ENCODE results near the gene VIPAS39. TPM values are rescaled to one million over a fixed set of nuclear protein-coding genes. Genes with fewer than 3 reads are reported as not detected.

The VIPAS39 gene
- total RNA-seq, 1 donor from 2014 or later = 18.7 TPM

GRCh38 chr14:77459072-77459723, 1.8 kb upstream of the VIPAS39 start:
- Mint-ChIP-seq H3K9me3 (no peaks in the 10 kb centered on the region), H3K27me3 (ENCODE audit: insufficient read depth) (no peaks in the 10 kb centered on the region), H3K4me3 (peak overlapping the region; percentile 100), H3K4me1 (ENCODE audit: low read depth) (peaks cover 29% of the 10 kb centered on the region), H3K36me3 (ENCODE audit: low read depth) (peaks cover 42% of the 10 kb centered on the region), H3K27ac (peak overlapping the region; percentile 83)
- DNase-seq (ENCODE audit: low spot score) = peak; percentile 51
- intact Hi-C loops (cut with micrococcal nuclease) = loop anchor here (1.0 to 10.0 kb wide), 4 partner anchors 40 to 497 kb away; partner anchors contain the start of gene ISM2

- no peaks in the 10 kb centered on the region for H3K27me3 Mint-ChIP-seq (ENCODE audit: insufficient read depth)
- H3K36me3 Mint-ChIP-seq (ENCODE audit: low read depth) = peaks cover 38% of the 10 kb centered on the region
- intact Hi-C loops (cut with micrococcal nuclease) = loop anchor here (2.0 to 10.0 kb wide), 3 partner anchors 40 to 496 kb away; partner anchors contain the start of gene ISM2
These were observed 999 bp upstream of the VIPAS39 start for GRCh38 chr14:77458249-77458950.

GRCh38 chr14:77457115-77457521, 283 bp downstream of the VIPAS39 start:
- no peak for DNase-seq (ENCODE audit: low spot score)
- Mint-ChIP-seq H3K36me3 (ENCODE audit: low read depth) (peaks cover 31% of the 10 kb centered on the region), H3K4me3 (peak overlapping the region; percentile 100), H3K27me3 (ENCODE audit: insufficient read depth) (no peaks in the 10 kb centered on the region), H3K4me1 (ENCODE audit: low read depth) (peaks cover 29% of the 10 kb centered on the region), H3K27ac (peak overlapping the region; percentile 100), H3K9me3 (no peaks in the 10 kb centered on the region)
- intact Hi-C loops (cut with micrococcal nuclease) = loop anchor here (1.0 to 10.0 kb wide), 12 partner anchors 80 to 1304 kb away; partner anchors contain the start of genes ADCK1, ALKBH1, CIPC and GSTZ1

More at GRCh38 chr14:77458249-77458950, 999 bp upstream of the VIPAS39 start:
- Mint-ChIP-seq H3K27ac (peak overlapping the region; percentile 100), H3K9me3 (no peaks in the 10 kb centered on the region), H3K4me3 (peak overlapping the region; percentile 100), H3K4me1 (ENCODE audit: low read depth) (peaks cover 29% of the 10 kb centered on the region)
- DNase-seq (ENCODE audit: low spot score) = peak; percentile 32

- H3K4me3 Mint-ChIP-seq = peak overlapping the region; percentile 100
- no peaks in the 10 kb centered on the region for H3K9me3 Mint-ChIP-seq
- peaks cover 26% of the 10 kb centered on the region for H3K36me3 Mint-ChIP-seq (ENCODE audit: low read depth)
- no peak for DNase-seq (ENCODE audit: low spot score)
- H3K27ac Mint-ChIP-seq = no peak overlapping the region
- H3K27me3 Mint-ChIP-seq (ENCODE audit: insufficient read depth) = no peaks in the 10 kb centered on the region
- intact Hi-C loops (cut with micrococcal nuclease) = loop anchor here (2.0 to 10.0 kb wide), 4 partner anchors 421 to 1303 kb away; no protein-coding TSS in a partner anchor
- peaks cover 29% of the 10 kb centered on the region for H3K4me1 Mint-ChIP-seq (ENCODE audit: low read depth)
These were observed 1.3 kb downstream of the VIPAS39 start for GRCh38 chr14:77455966-77456640.

GRCh38 chr14:77442196-77442595, 15.2 kb downstream of the VIPAS39 start:
- no peak overlapping the region for H3K4me3 Mint-ChIP-seq
- H3K36me3 Mint-ChIP-seq (ENCODE audit: low read depth) = peaks cover 18% of the 10 kb centered on the region
- H3K27ac Mint-ChIP-seq = no peak overlapping the region
- no peak for DNase-seq (ENCODE audit: low spot score)
- H3K27me3 Mint-ChIP-seq (ENCODE audit: insufficient read depth) = no peaks in the 10 kb centered on the region
- H3K4me1 Mint-ChIP-seq (ENCODE audit: low read depth) = no peaks in the 10 kb centered on the region
- H3K9me3 Mint-ChIP-seq = no peaks in the 10 kb centered on the region
- intact Hi-C loops (cut with micrococcal nuclease) = no loop called here

GRCh38 chr14:77439861-77440260, 17.5 kb downstream of the VIPAS39 start:
- Mint-ChIP-seq H3K27me3 (ENCODE audit: insufficient read depth) (no peaks in the 10 kb centered on the region), H3K9me3 (no peaks in the 10 kb centered on the region), H3K27ac (no peak overlapping the region), H3K36me3 (ENCODE audit: low read depth) (peaks cover 24% of the 10 kb centered on the region), H3K4me1 (ENCODE audit: low read depth) (no peaks in the 10 kb centered on the region), H3K4me3 (no peak overlapping the region)
- intact Hi-C loops (cut with micrococcal nuclease) = no loop called here
- DNase-seq (ENCODE audit: low spot score) = no peak

GRCh38 chr14:77438596-77438995, 18.8 kb downstream of the VIPAS39 start:
- peaks cover 27% of the 10 kb centered on the region for H3K36me3 Mint-ChIP-seq (ENCODE audit: low read depth)
- no peak for DNase-seq (ENCODE audit: low spot score)
- no peak overlapping the region for H3K4me3 Mint-ChIP-seq
- intact Hi-C loops (cut with micrococcal nuclease) = no loop called here
- no peaks in the 10 kb centered on the region for H3K4me1 Mint-ChIP-seq (ENCODE audit: low read depth)
- no peak overlapping the region for H3K27ac Mint-ChIP-seq
- H3K27me3 Mint-ChIP-seq (ENCODE audit: insufficient read depth) = no peaks in the 10 kb centered on the region
- H3K9me3 Mint-ChIP-seq = no peaks in the 10 kb centered on the region

GRCh38 chr14:77436042-77436441, 21.4 kb downstream of the VIPAS39 start:
- Mint-ChIP-seq H3K9me3 (no peaks in the 10 kb centered on the region), H3K36me3 (ENCODE audit: low read depth) (peaks cover 24% of the 10 kb centered on the region), H3K27me3 (ENCODE audit: insufficient read depth) (no peaks in the 10 kb centered on the region), H3K4me3 (no peak overlapping the region), H3K4me1 (ENCODE audit: low read depth) (no peaks in the 10 kb centered on the region), H3K27ac (no peak overlapping the region)
- intact Hi-C loops (cut with micrococcal nuclease) = no loop called here
- no peak for DNase-seq (ENCODE audit: low spot score)

GRCh38 chr14:77426396-77426795, 31.0 kb downstream of the VIPAS39 start:
- intact Hi-C loops (cut with micrococcal nuclease) = no loop called here
- Mint-ChIP-seq H3K27ac (no peak overlapping the region), H3K36me3 (ENCODE audit: low read depth) (peaks cover 42% of the 10 kb centered on the region)

GRCh38 chr14:77424862-77425261, 32.5 kb downstream of the VIPAS39 start:
- Mint-ChIP-seq H3K4me3 (no peak overlapping the region), H3K27me3 (ENCODE audit: insufficient read depth) (no peaks in the 10 kb centered on the region), H3K9me3 (peaks cover 3% of the 10 kb centered on the region), H3K4me1 (ENCODE audit: low read depth) (no peaks in the 10 kb centered on the region), H3K27ac (no peak overlapping the region), H3K36me3 (ENCODE audit: low read depth) (peaks cover 47% of the 10 kb centered on the region)
- no peak for DNase-seq (ENCODE audit: low spot score)
- intact Hi-C loops (cut with micrococcal nuclease) = no loop called here

More at GRCh38 chr14:77426396-77426795, 31.0 kb downstream of the VIPAS39 start:
- no peak overlapping the region for H3K4me3 Mint-ChIP-seq
- no peak for DNase-seq (ENCODE audit: low spot score)
- H3K4me1 Mint-ChIP-seq (ENCODE audit: low read depth) = no peaks in the 10 kb centered on the region
- no peaks in the 10 kb centered on the region for H3K9me3 Mint-ChIP-seq
- H3K27me3 Mint-ChIP-seq (ENCODE audit: insufficient read depth) = no peaks in the 10 kb centered on the region

GRCh38 chr14:77423423-77423822, 34.0 kb downstream of the VIPAS39 start, which contains the start of gene NOXRED1:
Gene NOXRED1 (minus strand): TSS chr14:77423523. CDS start chr14:77422889, 634 bp downstream.
- H3K36me3 Mint-ChIP-seq (ENCODE audit: low read depth) = peaks cover 39% of the 10 kb centered on the region
- no peak for DNase-seq (ENCODE audit: low spot score)
- no peak within 1 kb of the TSS for H3K27ac Mint-ChIP-seq
- H3K4me1 Mint-ChIP-seq (ENCODE audit: low read depth) = no peaks in the 10 kb centered on the region
- H3K4me3 Mint-ChIP-seq = no peak within 1 kb of the TSS
- intact Hi-C loops (cut with micrococcal nuclease) = no loop called here
- H3K27me3 Mint-ChIP-seq (ENCODE audit: insufficient read depth) = no peaks in the 10 kb centered on the region
- peaks cover 11% of the 10 kb centered on the region for H3K9me3 Mint-ChIP-seq

- intact Hi-C loops (cut with micrococcal nuclease) = no loop called here
These were observed 36.2 kb downstream of the VIPAS39 start for GRCh38 chr14:77421201-77421600.

More at GRCh38 chr14:77421201-77421600, 36.2 kb downstream of the VIPAS39 start:
- no peaks in the 10 kb centered on the region for H3K4me1 Mint-ChIP-seq (ENCODE audit: low read depth)
- H3K4me3 Mint-ChIP-seq = no peak overlapping the region
- no peaks in the 10 kb centered on the region for H3K27me3 Mint-ChIP-seq (ENCODE audit: insufficient read depth)
- no peak for DNase-seq (ENCODE audit: low spot score)
- no peak overlapping the region for H3K27ac Mint-ChIP-seq
- H3K36me3 Mint-ChIP-seq (ENCODE audit: low read depth) = peaks cover 28% of the 10 kb centered on the region
- H3K9me3 Mint-ChIP-seq = peaks cover 11% of the 10 kb centered on the region

All from activated T-helper 1 cell treated with anti-CD3 and anti-CD28 coated beads, Interleukin-12 subunit alpha, Interleukin-12 subunit beta, Interleukin-2, Interleukin-4 antibody, amounts not matched to agents 30 ng/mL and 10 ng/mL and 1 ng/mL, durations not matched to agents 14 hours and 24 hours and 36 hours (primary cell).